GM23338 (cell line): ENCODE data around the gene ASPHD2. TPM values are rescaled to one million over a fixed set of nuclear protein-coding genes. Genes with fewer than 3 reads are reported as not detected.

ENCODE experiments used
- ATAC-seq: fragments of 200-7000 bp; cut with Tn5 transposase; 3 replicates; pipeline ENCODE4 v1.9.1; 2020
- DNase-seq: peaks from one replicate; pipeline ENCODE4 v3.0.0-alpha.2; 2015; ENCODE audit warnings: low spot score
- H2AFZ ChIP-seq: fragments of 200-600 bp; sonication (generic); 2 replicates; pipeline ENCODE4 v1.8.0; 2016; ENCODE audit warnings: antibody characterized with exemption, mild to moderate bottlenecking, moderate library complexity
- H3F3A ChIP-seq: fragments of 200-600 bp; sonication (generic); replicated peaks from 2 replicates; pipeline ENCODE4 v1.8.0; 2017; ENCODE audit warnings: antibody characterized with exemption, mixed run types, low read depth
- H3K27ac ChIP-seq: fragments of 200-600 bp; sonication (generic); 2 replicates; pipeline ENCODE4 v1.6.1; 2016; ENCODE audit warnings: low read depth
- H3K27me3 ChIP-seq: fragments of 200-600 bp; sonication (generic); 2 replicates; pipeline ENCODE4 v1.8.0; 2016; ENCODE audit warnings: mild to moderate bottlenecking, mixed run types, moderate library complexity; ENCODE audit not compliant: insufficient read depth
- H3K36me3 ChIP-seq: fragments of 200-600 bp; sonication (generic); 2 replicates; pipeline ENCODE4 v1.8.0; 2016; ENCODE audit warnings: mild to moderate bottlenecking; ENCODE audit not compliant: insufficient read depth
- H3K4me1 ChIP-seq: fragments of 200-600 bp; sonication (generic); 2 replicates; pipeline ENCODE4 v1.8.0; 2016; ENCODE audit warnings: mild to moderate bottlenecking, moderate library complexity; ENCODE audit not compliant: insufficient read depth
- H3K4me2 ChIP-seq: fragments of 200-600 bp; sonication (generic); 2 replicates; pipeline ENCODE4 v1.7.1; 2017; ENCODE audit warnings: mixed run types
- H3K4me3 ChIP-seq: fragments of 200-600 bp; sonication (generic); 2 replicates; pipeline ENCODE4 v1.6.1; 2016; ENCODE audit warnings: mixed run types
- H3K79me2 ChIP-seq: fragments of 200-600 bp; sonication (generic); replicated peaks from 2 replicates; pipeline ENCODE4 v1.8.0; 2017; ENCODE audit warnings: mild to moderate bottlenecking; ENCODE audit not compliant: insufficient read depth
- H3K9me2 ChIP-seq: fragments of 200-600 bp; sonication (generic); 2 replicates; pipeline ENCODE4 v1.8.0; 2017; ENCODE audit not compliant: insufficient read depth
- H4K20me1 ChIP-seq: fragments of 200-600 bp; sonication (generic); replicated peaks from 2 replicates; pipeline ENCODE4 v1.8.0; 2017; ENCODE audit warnings: mild to moderate bottlenecking; ENCODE audit not compliant: insufficient read depth
- H3K27ac Mint-ChIP-seq: 2 replicates; pipeline ENCODE4 v1.8.0; 2020; ENCODE audit warnings: inconsistent platforms, mild to moderate bottlenecking, moderate library complexity, mixed read lengths
- H3K27me3 Mint-ChIP-seq: 3 replicates; pipeline ENCODE4 v1.8.0; 2022; ENCODE audit warnings: low read depth, mild to moderate bottlenecking, moderate library complexity, mixed read lengths, inconsistent platforms; ENCODE audit not compliant: insufficient read depth, poor library complexity
- H3K36me3 Mint-ChIP-seq: 3 replicates; pipeline ENCODE4 v1.8.0; 2021; ENCODE audit warnings: low read depth, mild to moderate bottlenecking, inconsistent platforms, moderate library complexity, mixed read lengths
- H3K4me1 Mint-ChIP-seq: 3 replicates; pipeline ENCODE4 v1.8.0; 2020; ENCODE audit warnings: mild to moderate bottlenecking, inconsistent platforms, mixed read lengths
- H3K4me3 Mint-ChIP-seq: 3 replicates; pipeline ENCODE4 v1.8.0; 2021; ENCODE audit warnings: moderate library complexity, mild to moderate bottlenecking, inconsistent platforms, mixed read lengths
- H3K9me3 Mint-ChIP-seq: 3 replicates; pipeline ENCODE4 v1.8.0; 2020; ENCODE audit warnings: moderate library complexity, mild to moderate bottlenecking, inconsistent platforms, mixed read lengths
- CREB1 ChIP-seq: fragments of 250-450 bp; sonication (Bioruptor Pico); IDR thresholded peaks from 2 replicates; pipeline ENCODE4 v1.5.0; 2020; ENCODE audit warnings: low read depth, mild to moderate bottlenecking, moderate library complexity
- CTCF ChIP-seq, 2 experiments: fragments of 200-600 bp in 1 of 2; sonication (generic) in 1 of 2; conservative IDR thresholded peaks; 2 replicates each; pipeline versions ENCODE4 v1.5.1 to v1.6.1; 2016 to 2017; ENCODE audit warnings: antibody characterized with exemption in 2 of 2, low read depth in 2 of 2, mild to moderate bottlenecking in 2 of 2, moderate library complexity in 1 of 2
- ETS1 ChIP-seq: IDR thresholded peaks from 2 replicates; pipeline ENCODE4 v1.6.1; 2016; ENCODE audit warnings: antibody characterized with exemption
- EZH2 ChIP-seq: fragments of 200-600 bp; sonication (generic); IDR thresholded peaks from one replicate; pipeline ENCODE4 v1.8.0; 2017; ENCODE audit warnings: antibody characterized with exemption, mild to moderate bottlenecking, low read depth; ENCODE audit not compliant: unreplicated experiment
- EZH2phosphoT487 ChIP-seq: fragments of 200-600 bp; sonication (generic); IDR thresholded peaks from one replicate; pipeline ENCODE4 v1.8.1; 2018; ENCODE audit warnings: antibody characterized with exemption; ENCODE audit not compliant: unreplicated experiment
- JUNB ChIP-seq: IDR thresholded peaks from one replicate; pipeline ENCODE4 v1.6.1; 2016; ENCODE audit warnings: antibody characterized with exemption; ENCODE audit not compliant: unreplicated experiment
- NANOG ChIP-seq: IDR thresholded peaks from 2 replicates; pipeline ENCODE4 v1.6.1; 2016; ENCODE audit warnings: antibody characterized with exemption, borderline replicate concordance
- POLR2AphosphoS5 ChIP-seq: IDR thresholded peaks from 2 replicates; pipeline ENCODE4 v1.6.1; 2016; ENCODE audit warnings: antibody characterized with exemption, low read depth
- REST ChIP-seq: IDR thresholded peaks from one replicate; pipeline ENCODE4 v1.6.1; 2018; ENCODE audit warnings: antibody characterized with exemption; ENCODE audit not compliant: unreplicated experiment
- STAT1 ChIP-seq: IDR thresholded peaks from one replicate; pipeline ENCODE4 v1.6.1; 2016; ENCODE audit warnings: antibody characterized with exemption; ENCODE audit not compliant: unreplicated experiment
- ZNF114 ChIP-seq: fragments of 250-450 bp; sonication (Bioruptor Pico); IDR thresholded peaks from 2 replicates; pipeline ENCODE4 v1.5.0; 2020; ENCODE audit warnings: mild to moderate bottlenecking, moderate library complexity
- ZNF331 ChIP-seq: fragments of 250-450 bp; sonication (Bioruptor Pico); IDR thresholded peaks from 2 replicates; pipeline ENCODE4 v1.5.0; 2020; ENCODE audit warnings: low read depth, mild to moderate bottlenecking, moderate library complexity
- ZNF462 ChIP-seq: fragments of 250-450 bp; sonication (Bioruptor Pico); IDR thresholded peaks from 2 replicates; pipeline ENCODE4 v1.5.0; 2020; ENCODE audit warnings: mild to moderate bottlenecking, moderate library complexity
- polyA plus RNA-seq: library from polyadenylated mRNA; unstranded; fragments of >200 nt; fragmentation: Nextera tagmentation; extraction: Ambion mirVana; gene quantifications from 2 replicates; pipeline ENCODE4 v1.2.1, GENCODE V29; 2016
- total RNA-seq: library from RNA; depleted of rRNA; stranded (reverse); fragments of >200 nt; shearing (Covaris generic); gene quantifications from 2 replicates; pipeline ENCODE4 v1.2.3, GENCODE V29; 2014

The ASPHD2 gene
- total and polyA plus RNA-seq, 2 experiments from 2014 or later: 6.0 to 9.3 TPM

GRCh38 chr22:26444777-26445176, 15.7 kb downstream of the ASPHD2 start:
- H3K36me3 Mint-ChIP-seq: peaks cover 4% of the 10 kb centered on the region; the same call in 1 of the 3 replicates
- Histone ChIP-seq H3K4me2 (no peak overlapping the region), H3K27ac (no peak overlapping the region), H3K79me2 (no peaks in the 10 kb centered on the region), H3K27me3 (no peaks in the 10 kb centered on the region), H3K36me3 (no peaks in the 10 kb centered on the region), H4K20me1 (no peaks in the 10 kb centered on the region), H3K4me1 (peaks cover 7% of the 10 kb centered on the region; the same call in 1 of the 2 replicates), H3F3A (no peaks in the 10 kb centered on the region), H3K4me3 (no peak overlapping the region), H3K9me2 (no peaks in the 10 kb centered on the region), H2AFZ (no peak overlapping the region)
- no peak overlapping the region for H3K4me3 Mint-ChIP-seq
- peaks cover 11% of the 10 kb centered on the region for H3K27me3 Mint-ChIP-seq
- TF ChIP-seq CREB1 (CRISPR knock-in tag) (no peak), EZH2 (no peak), EZH2phosphoT487 (no peak), JUNB (no peak), NANOG (no peak), STAT1 (no peak), CTCF (conservative IDR thresholded peaks at IDR 0.05; ENCODE audit: low read depth in 2 of 2) (no peak), REST (no peak), ZNF331 (CRISPR knock-in tag) (no peak), ETS1 (no peak), ZNF114 (CRISPR knock-in tag) (no peak), ZNF462 (CRISPR knock-in tag) (no peak), POLR2AphosphoS5 (no peak)
- H3K9me3 Mint-ChIP-seq: no peaks in the 10 kb centered on the region
- peaks cover 10% of the 10 kb centered on the region for H3K4me1 Mint-ChIP-seq
- no peak overlapping the region for H3K27ac Mint-ChIP-seq
- ATAC-seq (no peak), DNase-seq (no peak)
